Ascending aorta (tissue), 2 donors: ENCODE data around the gene TNNC2. TPM values are rescaled to one million over a fixed set of nuclear protein-coding genes. Genes with fewer than 3 reads are reported as not detected.

Experiments used
- DNase-seq, 2 donors: peaks; one replicate each; pipeline ENCODE4 v3.0.0-alpha.2; 2019; ENCODE audit warnings: low spot score in 2 of 2
- H3K27ac ChIP-seq, 2 donors: fragments of 200-600 bp; sonication (generic); one replicate each; pipeline ENCODE4 v1.5.1; 2016 to 2017; ENCODE audit warnings: mild to moderate bottlenecking in 1 of 2
- H3K27me3 ChIP-seq: fragments of 200-600 bp; sonication (generic); one replicate; pipeline ENCODE4 v1.5.1; 2017
- H3K36me3 ChIP-seq, 2 donors: fragments of 200-600 bp; sonication (generic); one replicate each; pipeline ENCODE4 v1.5.1; 2016
- H3K4me1 ChIP-seq, 2 donors: fragments of 200-600 bp; sonication (generic); one replicate each; pipeline ENCODE4 v1.5.1; 2016 to 2017; ENCODE audit warnings: mild to moderate bottlenecking in 1 of 2
- H3K4me3 ChIP-seq, 2 donors: fragments of 200-600 bp; sonication (generic); one replicate each; pipeline ENCODE4 v1.5.1; 2016 to 2017; ENCODE audit warnings: mild to moderate bottlenecking in 1 of 2
- H3K9me3 ChIP-seq, 2 donors: fragments of 200-600 bp; sonication (generic); one replicate each; pipeline ENCODE4 v1.5.1; 2016
- CTCF ChIP-seq, 3 experiments: fragments of 200-600 bp in 2 of 3; fragments of 450-650 bp in 1 of 3; sonication (generic) in 2 of 3; IDR thresholded peaks; one replicate each; pipeline ENCODE4 v1.5.1; 2016 to 2019; ENCODE audit warnings: antibody characterized with exemption in 3 of 3, mild to moderate bottlenecking in 1 of 3, moderate library complexity in 1 of 3
- intact Hi-C: fragments of 100-400 bp; cut with DNase I; formaldehyde crosslinking; loops from one replicate; pipeline ENCODE4 v1.15.1; 2023
- total RNA-seq: library from RNA; depleted of rRNA; stranded (reverse); fragments of >200 nt; gene quantifications from one replicate; pipeline ENCODE4 v1.1.0, GENCODE V29; 2016

The TNNC2 gene
- total RNA-seq, 1 donor from 2014 or later = not detected

DNA sequence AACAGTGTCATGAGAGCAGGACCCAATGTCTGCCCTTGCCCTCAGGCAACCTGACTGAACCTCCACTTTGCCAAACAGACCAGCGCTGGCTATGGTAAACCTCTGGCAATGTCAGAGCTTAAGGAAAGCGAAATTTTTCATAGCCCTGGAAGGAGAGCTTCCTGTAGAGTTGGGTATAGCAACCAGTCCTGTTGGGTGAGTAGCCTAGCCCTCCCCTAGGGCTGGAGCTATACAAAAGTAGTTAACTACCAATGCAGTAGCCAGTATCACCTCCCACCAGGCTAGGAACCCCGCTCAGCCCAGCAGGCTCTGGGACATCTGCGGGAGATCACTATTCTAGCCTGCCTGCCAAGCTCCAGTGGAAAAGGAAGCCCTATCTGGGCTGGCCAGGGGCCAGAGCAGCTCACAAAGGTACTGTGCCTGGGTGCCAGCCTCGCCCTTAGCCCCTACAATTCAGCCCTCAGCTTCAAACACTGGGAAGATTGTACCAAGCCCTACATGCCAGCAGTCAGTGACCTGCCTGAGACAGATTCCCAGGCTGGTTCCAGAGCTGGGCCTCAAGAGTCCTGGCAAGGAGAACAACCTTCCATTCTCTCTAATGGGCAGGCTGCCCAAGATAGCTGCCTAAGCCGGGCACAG is 43.3 kb downstream of the TNNC2 start:
- peaks cover 23 to 36% of the 10 kb centered on the region in 2 donors for H3K4me1 ChIP-seq
- no peak overlapping the region for H3K4me3 ChIP-seq
- no peaks in the 10 kb centered on the region for H3K36me3 ChIP-seq
- H3K27me3 ChIP-seq = no peaks in the 10 kb centered on the region
- H3K9me3 ChIP-seq = no peaks in the 10 kb centered on the region
- intact Hi-C loops = no loop called here
- peak overlapping the region; percentile 21 to 39 for H3K27ac ChIP-seq
- no peak for TF ChIP-seq CTCF (IDR thresholded peaks at IDR 0.05)
- DNase-seq = no peak

DNA sequence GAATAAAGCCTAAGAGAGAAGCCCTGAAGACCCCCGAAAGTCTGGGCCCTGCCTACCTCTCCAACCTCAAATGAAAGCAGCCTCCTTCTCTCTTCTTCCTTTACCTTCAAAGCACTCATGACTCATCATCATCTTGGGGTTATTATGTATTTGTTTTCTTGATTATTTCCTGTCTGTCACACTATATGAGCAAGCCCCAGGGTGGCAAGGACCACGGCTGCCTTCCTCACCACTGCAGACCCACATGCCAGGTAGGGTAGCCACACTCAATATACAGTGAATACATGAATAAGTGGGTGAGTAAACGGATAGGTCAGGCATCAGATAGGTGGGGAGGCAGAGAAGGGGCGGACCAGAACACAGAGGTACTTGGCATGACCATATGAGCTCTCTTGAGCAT is 44.2 kb downstream of the TNNC2 start:
- intact Hi-C loops = no loop called here
- Histone ChIP-seq H3K9me3 (no peaks in the 10 kb centered on the region), H3K27ac (peak overlapping the region in 1 of 2 donors; percentile 91), H3K4me1 (peaks cover 26 to 43% of the 10 kb centered on the region in 2 donors), H3K36me3 (no peaks in the 10 kb centered on the region), H3K27me3 (no peaks in the 10 kb centered on the region), H3K4me3 (no peak overlapping the region)
- no peak for TF ChIP-seq CTCF (IDR thresholded peaks at IDR 0.05)
- no peak for DNase-seq

- peak overlapping the region; percentile 91 to 92 for H3K27ac ChIP-seq
- H3K4me3 ChIP-seq = no peak overlapping the region
- no peaks in the 10 kb centered on the region for H3K9me3 ChIP-seq
- intact Hi-C loops = no loop called here
- H3K27me3 ChIP-seq = no peaks in the 10 kb centered on the region
- no peak for DNase-seq
- no peak for TF ChIP-seq CTCF (IDR thresholded peaks at IDR 0.05)
- H3K36me3 ChIP-seq = no peaks in the 10 kb centered on the region
- H3K4me1 ChIP-seq = peaks cover 26 to 46% of the 10 kb centered on the region in 2 donors
These were observed 45.7 kb downstream of the TNNC2 start for GRCh38 chr20:45781391-45781931.

DNA sequence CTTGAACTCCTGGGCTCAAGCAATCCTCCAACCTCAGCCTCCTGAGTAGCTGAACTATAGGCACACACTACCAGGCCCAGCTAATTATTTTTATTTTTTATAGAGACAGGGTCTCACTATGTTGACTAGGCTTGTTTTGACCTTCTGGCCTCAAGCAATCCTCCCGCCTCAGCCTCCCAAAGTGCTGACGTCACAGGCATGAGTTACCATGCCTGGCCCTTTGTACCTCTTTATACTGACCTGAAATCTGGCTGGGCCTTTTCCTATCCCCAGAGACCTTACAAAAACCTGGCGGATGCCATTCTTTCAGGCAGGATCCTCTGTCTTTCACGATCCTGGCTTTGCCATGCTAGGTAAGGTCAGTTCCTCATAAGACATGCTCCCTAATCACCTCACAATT is 47.0 kb downstream of the TNNC2 start:
- peaks cover 26 to 46% of the 10 kb centered on the region in 2 donors for H3K4me1 ChIP-seq
- intact Hi-C loops = loop anchor here (1.0 kb wide), 1 partner anchor 11 kb away; the partner anchor contains the start of genes DNTTIP1 and WFDC3
- no peak overlapping the region for H3K4me3 ChIP-seq
- H3K36me3 ChIP-seq = no peaks in the 10 kb centered on the region
- H3K27ac ChIP-seq = peak overlapping the region; percentile 91 to 92
- DNase-seq = no peak
- no peaks in the 10 kb centered on the region for H3K27me3 ChIP-seq
- H3K9me3 ChIP-seq = no peaks in the 10 kb centered on the region
- no peak for TF ChIP-seq CTCF (IDR thresholded peaks at IDR 0.05)

DNA sequence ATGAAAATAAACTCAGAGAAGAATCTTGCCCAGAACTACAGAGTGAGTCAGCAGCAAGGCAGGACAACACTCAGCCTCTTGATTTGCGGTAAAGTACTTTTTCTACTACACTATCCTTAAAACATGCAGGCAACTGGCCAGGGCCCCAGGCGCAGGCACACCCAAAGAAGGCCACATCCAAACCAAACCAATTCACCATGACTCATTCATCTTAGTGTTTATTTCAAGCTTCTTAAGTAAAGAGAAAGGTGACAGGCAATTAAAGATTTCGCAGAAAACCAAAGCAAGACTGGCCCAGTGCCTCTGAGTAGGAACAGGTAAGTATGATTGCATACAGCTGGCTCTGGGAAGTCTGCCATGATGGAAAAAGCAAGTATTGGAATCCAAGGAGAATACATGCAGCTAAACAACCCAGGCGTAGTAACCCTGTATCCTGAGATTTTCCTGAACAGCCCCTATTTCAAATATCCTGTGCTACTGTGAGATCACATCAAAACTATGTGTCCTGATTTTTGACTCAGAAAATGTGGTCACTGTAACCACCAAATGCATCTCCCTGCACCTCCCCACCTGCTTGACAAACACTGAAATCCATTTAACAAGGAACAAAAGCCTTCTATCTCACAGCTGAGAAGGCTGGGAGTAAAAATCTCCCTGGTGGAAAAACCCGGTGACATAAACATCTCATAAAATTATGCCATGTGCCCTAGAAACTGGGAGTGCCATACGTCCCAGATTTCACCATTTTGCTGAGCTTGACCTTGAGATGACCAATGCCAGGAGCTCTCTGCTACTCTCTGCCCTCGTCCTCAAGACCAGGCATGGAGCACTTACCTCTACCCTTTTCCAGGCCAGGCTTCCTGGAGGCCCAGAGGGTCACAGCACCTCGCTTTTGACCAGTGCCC is 47.8 kb downstream of the TNNC2 start:
- Histone ChIP-seq H3K36me3 (no peaks in the 10 kb centered on the region), H3K4me1 (peaks cover 26 to 46% of the 10 kb centered on the region in 2 donors), H3K27ac (peak overlapping the region; percentile 91 to 92), H3K27me3 (no peaks in the 10 kb centered on the region), H3K4me3 (no peak overlapping the region), H3K9me3 (no peaks in the 10 kb centered on the region)
- intact Hi-C loops = loop anchor here (5.0 to 10.0 kb wide), 3 partner anchors 407 to 814 kb away; partner anchors contain the start of genes STK4 and TOMM34
- DNase-seq = peak; percentile 88 to 97
- TF ChIP-seq CTCF (IDR thresholded peaks at IDR 0.05) = no peak
